ENCODE data around the gene SCIMP.

- TF ChIP-seq ZC3H4 (CRISPR knock-in tag; IDR thresholded peaks at IDR 0.05; ENCODE audit: borderline replicate concordance), result no peak
- TF ChIP-seq, protein P1, sequence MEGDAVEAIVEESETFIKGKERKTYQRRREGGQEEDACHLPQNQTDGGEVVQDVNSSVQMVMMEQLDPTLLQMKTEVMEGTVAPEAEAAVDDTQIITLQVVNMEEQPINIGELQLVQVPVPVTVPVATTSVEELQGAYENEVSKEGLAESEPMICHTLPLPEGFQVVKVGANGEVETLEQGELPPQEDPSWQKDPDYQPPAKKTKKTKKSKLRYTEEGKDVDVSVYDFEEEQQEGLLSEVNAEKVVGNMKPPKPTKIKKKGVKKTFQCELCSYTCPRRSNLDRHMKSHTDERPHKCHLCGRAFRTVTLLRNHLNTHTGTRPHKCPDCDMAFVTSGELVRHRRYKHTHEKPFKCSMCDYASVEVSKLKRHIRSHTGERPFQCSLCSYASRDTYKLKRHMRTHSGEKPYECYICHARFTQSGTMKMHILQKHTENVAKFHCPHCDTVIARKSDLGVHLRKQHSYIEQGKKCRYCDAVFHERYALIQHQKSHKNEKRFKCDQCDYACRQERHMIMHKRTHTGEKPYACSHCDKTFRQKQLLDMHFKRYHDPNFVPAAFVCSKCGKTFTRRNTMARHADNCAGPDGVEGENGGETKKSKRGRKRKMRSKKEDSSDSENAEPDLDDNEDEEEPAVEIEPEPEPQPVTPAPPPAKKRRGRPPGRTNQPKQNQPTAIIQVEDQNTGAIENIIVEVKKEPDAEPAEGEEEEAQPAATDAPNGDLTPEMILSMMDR (IDR thresholded peaks at IDR 0.05 in 2 of 3, conservative IDR thresholded peaks at IDR 0.05 in 1 of 3; ENCODE audit: insufficient read depth in 2 of 3, low read depth in 1 of 3, low read length in 3 of 3), result no peak
- TF ChIP-seq CSDE1 (IDR thresholded peaks at IDR 0.05), result no peak
- TF ChIP-seq SIN3A (IDR thresholded peaks at IDR 0.05; ENCODE audit: borderline replicate concordance in 2 of 2, control insufficient read depth in 1 of 2, low read depth in 2 of 2, low read length in 2 of 2), result no peak
- TF ChIP-seq, protein P2, sequence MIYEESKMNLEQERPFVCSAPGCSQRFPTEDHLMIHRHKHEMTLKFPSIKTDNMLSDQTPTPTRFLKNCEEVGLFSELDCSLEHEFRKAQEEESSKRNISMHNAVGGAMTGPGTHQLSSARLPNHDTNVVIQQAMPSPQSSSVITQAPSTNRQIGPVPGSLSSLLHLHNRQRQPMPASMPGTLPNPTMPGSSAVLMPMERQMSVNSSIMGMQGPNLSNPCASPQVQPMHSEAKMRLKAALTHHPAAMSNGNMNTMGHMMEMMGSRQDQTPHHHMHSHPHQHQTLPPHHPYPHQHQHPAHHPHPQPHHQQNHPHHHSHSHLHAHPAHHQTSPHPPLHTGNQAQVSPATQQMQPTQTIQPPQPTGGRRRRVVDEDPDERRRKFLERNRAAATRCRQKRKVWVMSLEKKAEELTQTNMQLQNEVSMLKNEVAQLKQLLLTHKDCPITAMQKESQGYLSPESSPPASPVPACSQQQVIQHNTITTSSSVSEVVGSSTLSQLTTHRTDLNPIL (CRISPR knock-in tag; IDR thresholded peaks at IDR 0.05), result no peak
- no peak for TF ChIP-seq ETV6 (IDR thresholded peaks at IDR 0.05; ENCODE audit: borderline replicate concordance in 1 of 2, low read depth in 2 of 2, low read length in 1 of 2)
- TF ChIP-seq ETV6 (CRISPR knock-in tag; IDR thresholded peaks at IDR 0.05; ENCODE audit: borderline replicate concordance), result no peak
- TF ChIP-seq, protein P3, sequence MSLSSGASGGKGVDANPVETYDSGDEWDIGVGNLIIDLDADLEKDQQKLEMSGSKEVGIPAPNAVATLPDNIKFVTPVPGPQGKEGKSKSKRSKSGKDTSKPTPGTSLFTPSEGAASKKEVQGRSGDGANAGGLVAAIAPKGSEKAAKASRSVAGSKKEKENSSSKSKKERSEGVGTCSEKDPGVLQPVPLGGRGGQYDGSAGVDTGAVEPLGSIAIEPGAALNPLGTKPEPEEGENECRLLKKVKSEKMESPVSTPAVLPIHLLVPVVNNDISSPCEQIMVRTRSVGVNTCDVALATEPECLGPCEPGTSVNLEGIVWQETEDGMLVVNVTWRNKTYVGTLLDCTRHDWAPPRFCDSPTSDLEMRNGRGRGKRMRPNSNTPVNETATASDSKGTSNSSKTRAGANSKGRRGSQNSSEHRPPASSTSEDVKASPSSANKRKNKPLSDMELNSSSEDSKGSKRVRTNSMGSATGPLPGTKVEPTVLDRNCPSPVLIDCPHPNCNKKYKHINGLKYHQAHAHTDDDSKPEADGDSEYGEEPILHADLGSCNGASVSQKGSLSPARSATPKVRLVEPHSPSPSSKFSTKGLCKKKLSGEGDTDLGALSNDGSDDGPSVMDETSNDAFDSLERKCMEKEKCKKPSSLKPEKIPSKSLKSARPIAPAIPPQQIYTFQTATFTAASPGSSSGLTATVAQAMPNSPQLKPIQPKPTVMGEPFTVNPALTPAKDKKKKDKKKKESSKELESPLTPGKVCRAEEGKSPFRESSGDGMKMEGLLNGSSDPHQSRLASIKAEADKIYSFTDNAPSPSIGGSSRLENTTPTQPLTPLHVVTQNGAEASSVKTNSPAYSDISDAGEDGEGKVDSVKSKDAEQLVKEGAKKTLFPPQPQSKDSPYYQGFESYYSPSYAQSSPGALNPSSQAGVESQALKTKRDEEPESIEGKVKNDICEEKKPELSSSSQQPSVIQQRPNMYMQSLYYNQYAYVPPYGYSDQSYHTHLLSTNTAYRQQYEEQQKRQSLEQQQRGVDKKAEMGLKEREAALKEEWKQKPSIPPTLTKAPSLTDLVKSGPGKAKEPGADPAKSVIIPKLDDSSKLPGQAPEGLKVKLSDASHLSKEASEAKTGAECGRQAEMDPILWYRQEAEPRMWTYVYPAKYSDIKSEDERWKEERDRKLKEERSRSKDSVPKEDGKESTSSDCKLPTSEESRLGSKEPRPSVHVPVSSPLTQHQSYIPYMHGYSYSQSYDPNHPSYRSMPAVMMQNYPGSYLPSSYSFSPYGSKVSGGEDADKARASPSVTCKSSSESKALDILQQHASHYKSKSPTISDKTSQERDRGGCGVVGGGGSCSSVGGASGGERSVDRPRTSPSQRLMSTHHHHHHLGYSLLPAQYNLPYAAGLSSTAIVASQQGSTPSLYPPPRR (CRISPR knock-in tag; IDR thresholded peaks at IDR 0.05; ENCODE audit: borderline replicate concordance), result no peak
- no peak for TF ChIP-seq POLR2A (conservative IDR thresholded peaks at IDR 0.05)
Observed at GRCh38 chr17:5200360-5200759, 34.3 kb downstream of the SCIMP start.
